Bronchial epithelial cell (primary cell): ENCODE results near the gene NELL2. TPM values are rescaled to one million over a fixed set of nuclear protein-coding genes. Genes with fewer than 3 reads are reported as not detected.

ENCODE experiments used
- DNase-seq: peaks from one replicate; pipeline ENCODE4 v3.0.0-alpha.2; 2010; ENCODE audit warnings: low read depth
- FAIRE-seq: peaks from 2 replicates; lab custom pipeline; 2011; peaks lifted over from hg19 to GRCh38; lab: Jason Lieb, UNC
- H3K27me3 ChIP-seq: 2 replicates; pipeline ENCODE4 v1.5.1; 2011; ENCODE audit warnings: low read length; ENCODE audit not compliant: control insufficient read depth, insufficient read depth
- H3K36me3 ChIP-seq: 2 replicates; pipeline ENCODE4 v1.5.1; 2011; ENCODE audit warnings: low read length; ENCODE audit not compliant: control insufficient read depth, insufficient read depth
- H3K4me3 ChIP-seq: 2 replicates; pipeline ENCODE4 v1.5.1; 2011; ENCODE audit warnings: mild to moderate bottlenecking, low read depth, low read length, control low read depth
- total RNA-seq: library from RNA; depleted of rRNA; stranded (reverse); fragments of >200 nt; gene quantifications from 2 replicates; pipeline ENCODE4 v1.2.1, GENCODE V29; 2014
- TF ChIP-seq, protein P1 (sequence below): IDR thresholded peaks from 2 replicates; pipeline ENCODE4 v1.5.1; 2011; ENCODE audit warnings: mild to moderate bottlenecking, moderate library complexity, low read length, control low read depth, inconsistent platforms; ENCODE audit not compliant: insufficient read depth, severe bottlenecking

Gene NELL2
- total RNA-seq, 1 donor from 2014 or later, result not detected

DNA sequence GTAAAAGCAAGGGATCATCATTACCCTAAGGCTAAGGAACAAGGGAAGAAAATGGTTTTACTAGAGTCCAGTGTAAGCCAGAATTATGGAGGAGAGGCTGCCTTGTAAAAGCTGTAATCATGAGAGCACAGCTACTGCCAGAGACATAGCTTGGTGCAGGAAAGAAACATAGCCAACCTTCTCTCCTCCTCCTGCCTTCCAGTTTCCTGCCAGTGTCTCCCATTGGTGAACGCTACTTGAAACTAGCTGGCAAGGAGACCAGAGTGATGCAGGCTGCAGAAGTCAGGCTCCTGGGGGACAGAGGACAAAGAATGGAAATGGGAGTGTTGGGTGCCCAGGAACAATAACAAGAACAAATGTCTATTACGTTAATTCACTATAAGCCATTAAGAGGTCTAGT, 158.5 kb downstream of the NELL2 start:
- Histone ChIP-seq H3K27me3 (no peaks in the 10 kb centered on the region), H3K4me3 (no peak overlapping the region), H3K36me3 (no peaks in the 10 kb centered on the region)
- TF ChIP-seq, protein P1, sequence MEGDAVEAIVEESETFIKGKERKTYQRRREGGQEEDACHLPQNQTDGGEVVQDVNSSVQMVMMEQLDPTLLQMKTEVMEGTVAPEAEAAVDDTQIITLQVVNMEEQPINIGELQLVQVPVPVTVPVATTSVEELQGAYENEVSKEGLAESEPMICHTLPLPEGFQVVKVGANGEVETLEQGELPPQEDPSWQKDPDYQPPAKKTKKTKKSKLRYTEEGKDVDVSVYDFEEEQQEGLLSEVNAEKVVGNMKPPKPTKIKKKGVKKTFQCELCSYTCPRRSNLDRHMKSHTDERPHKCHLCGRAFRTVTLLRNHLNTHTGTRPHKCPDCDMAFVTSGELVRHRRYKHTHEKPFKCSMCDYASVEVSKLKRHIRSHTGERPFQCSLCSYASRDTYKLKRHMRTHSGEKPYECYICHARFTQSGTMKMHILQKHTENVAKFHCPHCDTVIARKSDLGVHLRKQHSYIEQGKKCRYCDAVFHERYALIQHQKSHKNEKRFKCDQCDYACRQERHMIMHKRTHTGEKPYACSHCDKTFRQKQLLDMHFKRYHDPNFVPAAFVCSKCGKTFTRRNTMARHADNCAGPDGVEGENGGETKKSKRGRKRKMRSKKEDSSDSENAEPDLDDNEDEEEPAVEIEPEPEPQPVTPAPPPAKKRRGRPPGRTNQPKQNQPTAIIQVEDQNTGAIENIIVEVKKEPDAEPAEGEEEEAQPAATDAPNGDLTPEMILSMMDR, result no peak
- no peak for FAIRE-seq
- no peak for DNase-seq

DNA sequence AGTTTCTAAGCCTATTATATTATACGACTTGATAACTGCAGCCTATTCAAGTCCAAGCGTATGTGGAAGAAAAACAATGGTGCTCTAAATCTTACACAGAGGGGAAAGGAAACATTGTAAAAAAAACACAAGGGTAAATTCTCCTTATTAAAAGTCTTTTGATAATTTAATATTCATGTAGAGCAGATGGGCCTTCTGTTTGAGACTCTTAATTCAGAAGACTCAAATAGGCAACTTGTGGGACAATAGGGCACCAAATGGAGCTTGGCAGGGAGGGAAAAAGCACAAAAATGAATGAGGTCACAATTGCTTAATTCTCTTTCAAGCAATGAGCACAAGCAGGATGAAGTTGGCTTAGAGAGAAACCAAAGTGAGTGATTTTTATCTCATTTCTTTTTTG, 159.4 kb downstream of the NELL2 start:
- H3K36me3 ChIP-seq, result no peaks in the 10 kb centered on the region
- H3K4me3 ChIP-seq, result no peak overlapping the region
- TF ChIP-seq, protein P1, result no peak
- no peaks in the 10 kb centered on the region for H3K27me3 ChIP-seq
- no peak for FAIRE-seq
- no peak for DNase-seq

DNA sequence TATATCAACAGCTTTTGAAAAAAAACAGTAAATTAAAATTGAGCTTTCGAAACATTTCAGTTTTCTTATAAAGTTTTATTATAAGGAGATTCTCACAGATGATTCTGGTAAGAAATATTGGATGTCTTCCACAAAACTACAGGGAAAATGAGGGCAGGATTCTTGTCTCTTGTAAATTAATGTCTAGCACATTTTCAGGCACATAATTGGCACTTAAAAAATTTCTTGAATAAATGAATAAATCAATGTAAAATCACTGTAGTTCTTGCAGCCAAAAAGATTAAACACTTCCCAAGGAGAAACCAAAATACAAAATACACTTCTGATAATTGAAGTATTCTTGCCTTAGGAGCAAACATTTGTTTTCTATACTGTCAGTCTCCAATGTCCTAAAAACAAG, 164.4 kb downstream of the NELL2 start:
- TF ChIP-seq, protein P1, result no peak
- Histone ChIP-seq H3K4me3 (no peak overlapping the region), H3K27me3 (no peaks in the 10 kb centered on the region), H3K36me3 (no peaks in the 10 kb centered on the region)
- DNase-seq, result no peak
- no peak for FAIRE-seq

DNA sequence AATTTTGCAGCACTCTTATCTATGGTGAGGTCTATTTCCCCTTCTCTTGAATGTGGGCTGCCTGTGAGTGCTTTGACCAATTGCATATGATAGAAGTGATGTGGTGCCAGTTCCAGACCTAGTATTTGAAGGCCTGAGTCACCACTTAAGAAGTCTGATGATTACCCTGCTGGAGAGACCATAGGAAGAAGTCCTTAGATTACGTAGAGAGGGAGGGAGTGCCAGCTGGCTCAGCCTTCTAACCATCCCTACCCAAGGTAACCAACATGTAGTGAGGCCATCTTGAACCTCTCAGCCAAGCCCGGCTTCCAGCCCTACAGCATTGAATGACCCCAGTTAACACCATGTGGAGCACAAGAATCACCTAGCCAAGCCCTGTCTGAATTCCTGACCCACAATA, 166.9 kb downstream of the NELL2 start:
- Histone ChIP-seq H3K27me3 (no peaks in the 10 kb centered on the region), H3K4me3 (no peak overlapping the region), H3K36me3 (no peaks in the 10 kb centered on the region)
- DNase-seq, result peak; percentile 5
- TF ChIP-seq, protein P1, result no peak
- FAIRE-seq, result peak; percentile 55

DNA sequence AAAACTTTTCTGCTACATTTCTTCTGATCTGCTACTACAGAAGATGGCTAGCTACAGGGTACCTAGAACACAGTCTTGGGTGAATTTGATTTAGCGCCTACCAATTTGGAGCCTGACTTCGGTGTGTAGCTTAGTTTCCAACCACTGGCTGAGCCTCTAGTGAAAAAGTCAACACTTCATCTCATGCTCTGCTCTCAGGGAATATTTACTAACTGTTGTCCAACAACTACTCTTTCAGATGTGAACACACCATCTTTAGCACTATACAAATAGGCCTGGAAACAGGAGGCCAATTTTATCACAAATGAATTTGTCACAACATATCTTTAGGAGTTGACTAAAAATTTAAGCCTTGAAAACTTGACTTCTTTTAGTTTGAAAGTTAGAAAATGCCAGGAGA, 167.9 kb downstream of the NELL2 start:
- no peak for DNase-seq
- H3K4me3 ChIP-seq, result no peak overlapping the region

More for the DNA sequence above, 167.9 kb downstream of the NELL2 start:
- no peaks in the 10 kb centered on the region for H3K36me3 ChIP-seq
- TF ChIP-seq, protein P1, result no peak
- H3K27me3 ChIP-seq, result no peaks in the 10 kb centered on the region
- no peak for FAIRE-seq
